NCI-H2171 treated with DMSO at 0.1 percent for 48 hours (cell line): ENCODE measurements around the gene XYLT1.
"Not testable (repeated sequence)": the region's sequence is repeated elsewhere in the genome, so short reads cannot be mapped to it uniquely, and the experiment has no call there.

Experiments used
- DNase-seq: peaks from one replicate; lab custom pipeline; 2025; lab: John Stamatoyannopoulos, UW

Gene XYLT1

GRCh38 chr16:17470908-17471718 is at the start of gene XYLT1:
Gene XYLT1, minus strand, starts transcription at chr16:17470960. Its CDS starts 164 bp downstream, at chr16:17470796.
- DNase-seq = peak; percentile 25

DNA sequence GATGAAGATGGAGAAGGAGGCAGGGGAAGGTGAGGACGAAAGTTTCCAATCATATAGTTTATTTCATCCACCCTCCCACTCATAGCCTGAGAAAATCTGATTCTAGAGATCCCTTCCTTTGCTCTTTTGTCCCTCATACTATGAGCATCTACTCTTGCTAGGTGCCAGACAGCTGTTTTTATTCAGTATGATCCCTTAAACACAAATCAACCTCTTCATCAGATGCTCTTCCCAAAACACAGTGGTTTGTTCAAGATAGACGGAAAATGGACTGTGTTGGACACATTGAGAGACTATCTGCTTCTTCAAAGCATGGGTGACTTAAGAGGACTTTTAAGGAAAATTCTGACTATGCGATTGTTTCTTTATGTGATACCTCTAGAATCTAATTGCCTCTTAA is 49.4 kb upstream of the XYLT1 start:
- DNase-seq = no peak

DNA sequence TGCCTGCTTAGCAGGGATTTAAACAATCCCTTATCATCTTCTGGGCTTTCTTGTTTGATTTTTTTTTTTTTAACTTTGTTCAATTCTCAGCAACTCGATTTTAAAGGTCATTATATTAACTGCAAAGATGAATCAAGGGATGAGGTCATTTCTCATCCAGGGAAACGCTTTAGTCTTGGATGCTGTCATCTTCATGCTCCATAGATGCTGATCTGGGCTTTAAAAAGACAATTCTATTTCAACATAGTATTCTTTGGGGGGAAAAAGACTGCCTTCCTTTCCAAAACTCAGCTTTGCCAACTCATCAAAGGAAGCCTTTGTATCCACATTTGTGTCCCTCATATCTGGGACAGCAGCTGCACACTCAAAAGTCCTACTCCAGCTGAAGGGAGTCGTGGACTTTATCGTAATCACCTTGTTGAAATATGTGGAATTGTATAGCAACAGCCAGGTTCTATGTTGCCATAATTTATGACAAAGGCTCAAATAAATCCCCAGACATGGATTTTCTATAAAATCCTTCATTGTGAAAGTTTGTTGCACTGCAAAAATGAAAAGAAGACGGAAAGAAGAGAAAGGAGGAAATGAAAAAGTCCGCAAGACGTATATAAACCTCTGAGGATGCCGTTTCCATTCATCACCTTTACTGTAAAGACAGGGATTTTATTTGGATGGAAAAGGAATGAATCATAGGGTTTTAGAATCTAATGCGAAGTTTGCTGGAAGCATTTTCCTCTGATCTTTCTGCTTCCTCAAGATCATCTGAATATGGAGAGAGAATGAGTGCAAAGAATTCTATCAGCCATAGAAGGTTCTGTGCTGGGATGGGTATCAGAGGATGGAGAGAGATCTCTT is 48.6 kb upstream of the XYLT1 start:
- DNase-seq = no peak

GRCh38 chr16:17518441-17518840 is 47.7 kb upstream of the XYLT1 start:
- DNase-seq = no peak

- DNase-seq = no peak
These were observed 44.9 kb upstream of the XYLT1 start for GRCh38 chr16:17515421-17516210.

DNA sequence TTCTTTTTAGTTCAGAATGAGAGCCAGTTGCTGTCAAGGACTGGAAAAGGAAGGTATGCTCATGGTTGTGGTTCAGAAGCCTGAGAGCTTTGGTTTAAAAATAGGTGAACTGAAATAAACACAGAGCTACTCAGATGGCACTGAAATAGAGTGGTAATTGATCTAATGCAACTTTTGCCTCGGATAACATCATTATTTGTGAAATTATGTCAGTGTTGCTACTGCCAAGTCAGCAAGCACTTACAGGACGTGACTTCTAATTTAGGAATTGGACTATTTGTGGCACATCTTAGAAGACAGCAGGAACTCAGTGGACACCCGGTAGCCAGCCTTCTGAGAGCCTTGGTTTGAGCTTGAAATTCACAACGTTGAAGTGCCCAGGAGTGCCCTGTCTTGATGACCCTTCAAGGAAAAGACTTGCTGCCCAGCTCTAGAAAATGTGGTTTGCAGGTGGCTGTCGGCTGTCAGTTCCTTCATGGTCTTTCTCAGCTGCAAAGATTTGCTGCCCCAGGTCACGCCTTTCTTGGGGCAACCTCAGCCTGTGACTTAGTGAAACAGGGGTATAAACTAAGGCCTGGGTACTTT is 42.0 kb upstream of the XYLT1 start:
- DNase-seq = no peak

DNA sequence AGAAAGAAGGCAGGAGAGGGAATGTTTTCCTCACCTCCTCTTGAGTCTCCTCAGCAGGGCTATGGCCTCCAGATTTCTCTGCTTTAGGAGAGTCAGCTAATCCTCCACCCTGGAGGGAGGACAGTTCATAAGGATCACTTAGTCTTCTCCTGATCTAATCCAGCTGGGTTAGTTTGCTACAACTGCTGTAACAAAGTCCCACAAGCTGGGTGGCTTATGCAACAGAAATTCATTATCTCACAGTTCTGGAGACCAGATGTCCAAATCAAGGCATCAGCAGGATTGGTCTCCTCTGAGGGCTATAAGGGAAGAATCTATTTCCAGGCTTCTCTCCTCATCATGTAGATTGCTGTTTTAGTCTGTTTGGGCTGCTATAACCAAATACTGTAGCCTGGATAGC is 40.6 kb upstream of the XYLT1 start:
- DNase-seq = no peak

GRCh38 chr16:17510567-17510966 is 39.8 kb upstream of the XYLT1 start:
- no peak for DNase-seq

DNA sequence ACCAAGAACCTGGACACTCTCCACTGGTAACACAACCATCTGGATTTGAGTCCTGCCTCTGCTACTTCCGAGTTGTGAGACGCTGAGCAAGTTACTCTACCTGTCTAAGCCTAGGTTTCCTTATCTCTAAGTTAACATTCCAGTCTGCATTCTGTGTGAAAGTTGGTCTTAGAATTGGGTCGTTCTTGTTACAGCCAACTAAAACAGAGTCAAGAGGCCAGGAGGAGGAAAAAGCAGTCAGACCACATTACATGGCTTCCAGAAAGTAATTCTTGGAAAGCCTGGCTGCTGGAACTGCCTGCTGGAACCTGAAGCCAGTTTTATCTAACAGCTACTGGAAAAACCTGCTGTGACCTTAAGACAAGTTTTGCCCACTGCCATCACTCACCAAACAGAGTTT is 38.4 kb upstream of the XYLT1 start:
- DNase-seq = no peak

DNA sequence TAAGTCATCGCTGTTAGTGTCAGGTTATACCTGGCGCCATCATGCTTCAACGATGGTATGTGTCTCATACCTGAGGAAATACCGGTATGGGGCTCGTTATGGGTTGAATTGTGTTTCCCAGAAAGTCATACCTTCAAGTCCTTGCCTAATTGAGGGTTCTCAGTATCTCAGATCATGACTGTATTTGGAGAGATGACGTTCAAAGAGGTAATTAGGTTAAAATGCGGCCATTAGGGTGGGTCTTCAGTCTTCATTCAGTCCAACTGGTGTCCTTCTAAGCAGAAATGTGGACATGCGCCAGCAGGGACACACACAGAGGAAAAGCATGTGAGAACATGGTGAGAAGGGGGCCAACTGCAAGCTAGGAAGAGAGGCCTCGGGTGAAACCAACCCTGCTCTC is 37.5 kb upstream of the XYLT1 start:
- no peak for DNase-seq

- not testable (repeated sequence) for DNase-seq
These were observed 36.8 kb upstream of the XYLT1 start for GRCh38 chr16:17507516-17507915.

DNA sequence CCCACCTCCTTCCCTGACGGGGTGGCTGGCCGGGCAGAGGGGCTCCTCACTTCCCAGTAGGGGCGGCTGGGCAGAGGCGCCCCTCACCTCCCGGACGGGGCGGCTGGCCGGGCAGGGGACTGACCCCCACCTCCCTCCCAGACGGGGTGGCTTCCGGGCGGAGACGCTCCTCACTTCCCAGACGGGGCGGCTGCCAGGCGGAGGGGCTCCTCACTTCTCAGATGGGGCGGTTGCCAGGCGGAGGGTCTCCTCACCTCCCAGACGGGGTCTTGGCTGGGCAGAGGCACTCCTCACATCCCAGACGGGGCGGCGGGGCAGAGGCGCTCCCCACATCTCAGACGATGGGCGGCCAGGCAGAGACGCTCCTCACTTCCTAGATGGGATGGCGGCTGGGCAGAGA is 35.1 kb upstream of the XYLT1 start:
- DNase-seq = not testable (repeated sequence)

GRCh38 chr16:17504050-17504449 is 33.3 kb upstream of the XYLT1 start:
- DNase-seq = no peak

DNA sequence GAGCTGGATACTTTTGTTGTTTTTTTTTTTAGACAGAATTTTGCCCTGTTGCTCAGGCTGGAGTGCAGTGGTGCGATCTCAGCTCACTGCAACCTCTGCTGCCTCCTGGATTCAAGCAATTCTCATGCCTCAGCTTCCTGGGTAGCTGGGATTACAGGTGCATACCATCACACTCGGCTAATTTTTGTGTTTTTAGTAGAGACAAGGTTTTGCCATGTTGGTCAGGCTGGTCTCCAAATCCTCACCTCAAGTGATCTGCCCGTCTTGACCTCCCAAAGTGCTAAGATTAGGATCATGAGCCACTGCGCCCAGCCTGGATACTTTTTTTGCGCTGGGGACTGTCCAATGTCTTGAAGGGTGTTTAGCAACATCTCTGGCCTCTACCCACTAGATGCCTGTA is 32.6 kb upstream of the XYLT1 start:
- DNase-seq = no peak

GRCh38 chr16:17501321-17501720 is 30.6 kb upstream of the XYLT1 start:
- DNase-seq = no peak

- no peak for DNase-seq
These were observed 28.6 kb upstream of the XYLT1 start for GRCh38 chr16:17499223-17499902.

- DNase-seq = no peak
These were observed 26.9 kb upstream of the XYLT1 start for GRCh38 chr16:17497648-17498047.

GRCh38 chr16:17496891-17497290 is 26.1 kb upstream of the XYLT1 start:
- DNase-seq = no peak

DNA sequence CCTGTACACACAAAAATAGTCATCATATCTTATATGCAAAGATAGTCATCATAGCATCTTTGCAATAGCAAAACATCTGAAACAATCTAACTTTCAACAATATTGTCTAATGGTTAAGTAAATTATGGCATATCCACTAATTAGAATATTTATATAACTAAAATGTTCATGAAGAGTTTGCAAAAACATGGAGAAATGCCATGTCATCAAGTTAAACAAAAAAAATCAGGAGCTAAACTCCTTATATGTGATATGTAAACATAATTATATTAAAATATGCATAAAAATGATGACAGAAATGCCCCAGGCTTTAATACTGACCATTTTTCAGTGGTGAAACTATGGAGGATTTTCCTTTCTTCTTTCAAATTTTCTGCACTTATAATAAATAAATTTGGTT is 22.3 kb upstream of the XYLT1 start:
- no peak for DNase-seq

GRCh38 chr16:17491140-17491662 is 20.4 kb upstream of the XYLT1 start:
- DNase-seq = no peak

DNA sequence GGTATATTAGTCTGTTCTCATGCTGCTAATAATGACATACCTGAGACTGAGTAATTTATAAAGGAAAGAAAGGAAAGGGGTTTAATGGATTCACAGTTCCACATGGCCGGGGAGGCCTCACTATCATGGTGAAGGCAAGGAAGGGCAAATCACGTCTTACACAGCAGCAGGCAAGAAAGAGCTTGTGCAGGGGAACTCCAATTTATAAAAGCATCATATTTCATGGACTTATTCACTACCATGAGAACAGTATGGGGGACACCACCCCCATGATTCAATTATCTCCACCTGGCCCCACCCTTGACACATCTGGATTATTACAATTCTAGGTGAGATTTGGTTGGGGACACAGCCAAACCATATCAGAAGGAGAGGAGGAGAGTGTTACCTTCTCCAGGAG is 17.7 kb upstream of the XYLT1 start:
- no peak for DNase-seq
